Measurements from ENCODE around the gene TFG. TPM values are rescaled to one million over a fixed set of nuclear protein-coding genes. Genes with fewer than 3 reads are reported as not detected.

The TFG gene
- total and polyA plus RNA-seq, 11 donors = 54.9 to 115 (median 90.5) TPM

DNA sequence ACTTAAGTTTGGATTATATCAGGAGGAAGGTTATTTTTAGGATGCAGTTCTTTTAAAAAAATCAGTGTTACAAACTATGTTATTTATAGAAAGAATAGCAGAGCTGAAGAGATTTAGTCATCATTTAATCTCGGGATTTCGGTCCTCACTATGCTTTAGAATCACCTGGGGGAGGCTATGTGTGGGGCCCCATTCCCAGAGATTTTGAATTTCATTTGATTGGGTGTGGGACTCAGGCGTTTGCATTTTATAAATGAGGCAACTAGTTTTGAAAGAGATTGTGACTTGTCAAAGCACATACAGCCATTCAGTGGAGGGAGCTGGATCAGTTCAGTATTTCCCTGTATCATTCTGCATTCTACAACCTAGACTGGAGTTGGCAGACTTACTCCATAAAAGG, 36.8 kb downstream of the TFG start:
- Histone ChIP-seq H3K9me3 (no peaks in the 10 kb centered on the region), H3K4me3 (no peak overlapping the region), H3K27ac (peak overlapping the region in 4 of 12 donors; percentile 8 to 23 (median 23)), H3K4me1 (peaks cover 0 to 13% (median 0%) of the 10 kb centered on the region in 12 donors), H3K36me3 (peaks cover 2 to 100% (median 97%) of the 10 kb centered on the region in 9 donors), H3K27me3 (no peaks in the 10 kb centered on the region)
- ATAC-seq = peak in 2 of 4 donors; percentile 32 to 55
- TF ChIP-seq, protein P1, sequence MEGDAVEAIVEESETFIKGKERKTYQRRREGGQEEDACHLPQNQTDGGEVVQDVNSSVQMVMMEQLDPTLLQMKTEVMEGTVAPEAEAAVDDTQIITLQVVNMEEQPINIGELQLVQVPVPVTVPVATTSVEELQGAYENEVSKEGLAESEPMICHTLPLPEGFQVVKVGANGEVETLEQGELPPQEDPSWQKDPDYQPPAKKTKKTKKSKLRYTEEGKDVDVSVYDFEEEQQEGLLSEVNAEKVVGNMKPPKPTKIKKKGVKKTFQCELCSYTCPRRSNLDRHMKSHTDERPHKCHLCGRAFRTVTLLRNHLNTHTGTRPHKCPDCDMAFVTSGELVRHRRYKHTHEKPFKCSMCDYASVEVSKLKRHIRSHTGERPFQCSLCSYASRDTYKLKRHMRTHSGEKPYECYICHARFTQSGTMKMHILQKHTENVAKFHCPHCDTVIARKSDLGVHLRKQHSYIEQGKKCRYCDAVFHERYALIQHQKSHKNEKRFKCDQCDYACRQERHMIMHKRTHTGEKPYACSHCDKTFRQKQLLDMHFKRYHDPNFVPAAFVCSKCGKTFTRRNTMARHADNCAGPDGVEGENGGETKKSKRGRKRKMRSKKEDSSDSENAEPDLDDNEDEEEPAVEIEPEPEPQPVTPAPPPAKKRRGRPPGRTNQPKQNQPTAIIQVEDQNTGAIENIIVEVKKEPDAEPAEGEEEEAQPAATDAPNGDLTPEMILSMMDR (IDR thresholded peaks at IDR 0.05) = no peak
- no peak for TF ChIP-seq POLR2A (IDR thresholded peaks at IDR 0.05)
- no peak for DNase-seq
- intact Hi-C loops (cut with DNase I) = loop anchor here in 1 of 10 donors (10.0 kb wide), 1 partner anchor 639 kb away; no protein-coding TSS in a partner anchor
- 42 to 56% (median 52%) methylated on average over 3 of the region's 3 CpGs for WGBS, 4 donors

DNA sequence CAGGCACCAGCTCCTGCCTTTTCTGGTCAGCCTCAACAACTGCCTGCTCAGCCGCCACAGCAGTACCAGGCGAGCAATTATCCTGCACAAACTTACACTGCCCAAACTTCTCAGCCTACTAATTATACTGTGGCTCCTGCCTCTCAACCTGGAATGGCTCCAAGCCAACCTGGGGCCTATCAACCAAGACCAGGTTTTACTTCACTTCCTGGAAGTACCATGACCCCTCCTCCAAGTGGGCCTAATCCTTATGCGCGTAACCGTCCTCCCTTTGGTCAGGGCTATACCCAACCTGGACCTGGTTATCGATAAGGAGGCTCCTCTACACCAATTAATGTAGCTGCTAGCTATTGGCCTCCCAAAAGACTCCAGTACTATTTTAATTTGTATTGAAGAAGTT, 38.9 kb downstream of the TFG start:
- Histone ChIP-seq H3K4me1 (peaks cover 0 to 13% (median 0%) of the 10 kb centered on the region in 12 donors), H3K27ac (no peak overlapping the region)
- 96 to 98% (median 97%) methylated on average over 6 of the region's 6 CpGs for WGBS, 4 donors

GRCh38 chr3:100748967-100749366, 39.7 kb downstream of the TFG start:
- 43 to 68% (median 64%) methylated on average over 2 of the region's 2 CpGs for WGBS, 4 donors
- TF ChIP-seq, protein P1 (IDR thresholded peaks at IDR 0.05) = no peak
- no peak for TF ChIP-seq POLR2A (IDR thresholded peaks at IDR 0.05)

More for the DNA sequence above, 38.9 kb downstream of the TFG start:
- Histone ChIP-seq H3K36me3 (peaks cover 2 to 100% (median 97%) of the 10 kb centered on the region in 9 donors), H3K27me3 (no peaks in the 10 kb centered on the region), H3K9me3 (no peaks in the 10 kb centered on the region), H3K4me3 (no peak overlapping the region)
- intact Hi-C loops (cut with DNase I) = loop anchor here in 1 of 10 donors (10.0 kb wide), 1 partner anchor 637 kb away; no protein-coding TSS in a partner anchor
- no peak for TF ChIP-seq POLR2A (IDR thresholded peaks at IDR 0.05)
- TF ChIP-seq, protein P1 (IDR thresholded peaks at IDR 0.05) = no peak
- ATAC-seq = no peak
- DNase-seq = no peak

DNA sequence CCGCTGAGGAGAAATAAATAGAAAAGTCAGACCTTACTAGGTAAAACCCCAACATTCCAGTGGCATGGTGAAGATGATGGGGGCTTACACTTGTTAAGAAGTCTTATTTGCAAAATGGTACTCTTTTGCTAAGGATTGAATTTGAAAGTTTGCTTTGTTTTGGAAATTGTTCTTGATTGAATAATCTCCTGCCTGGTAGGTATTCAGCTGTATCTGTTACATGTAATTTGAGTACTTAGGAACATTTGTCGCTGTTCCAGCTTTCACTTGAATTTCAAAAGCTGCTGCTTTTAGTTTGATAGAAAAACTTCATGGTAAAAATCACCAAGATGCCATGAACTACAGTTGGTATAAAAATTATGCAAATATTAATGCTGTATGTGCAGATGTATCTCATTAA, 44.6 kb downstream of the TFG start:
- DNase-seq (no peak), ATAC-seq (no peak)
- intact Hi-C loops (cut with DNase I) = no loop called here
- TF ChIP-seq, protein P1 (IDR thresholded peaks at IDR 0.05) = no peak
- no peak for TF ChIP-seq POLR2A (IDR thresholded peaks at IDR 0.05)
- Histone ChIP-seq H3K27me3 (no peaks in the 10 kb centered on the region), H3K4me1 (peaks cover 0 to 31% (median 8%) of the 10 kb centered on the region in 12 donors), H3K9me3 (no peaks in the 10 kb centered on the region), H3K27ac (no peak overlapping the region), H3K36me3 (peaks cover 0 to 68% (median 50%) of the 10 kb centered on the region in 9 donors), H3K4me3 (no peak overlapping the region)
- WGBS, 4 donors = 72 to 88% (median 82%) methylated on average over 2 of the region's 2 CpGs

More at GRCh38 chr3:100748967-100749366, 39.7 kb downstream of the TFG start:
- H3K9me3 ChIP-seq = no peaks in the 10 kb centered on the region
- DNase-seq (no peak), ATAC-seq (no peak)
- H3K4me1 ChIP-seq = peaks cover 0 to 13% (median 0%) of the 10 kb centered on the region in 12 donors
- no peak overlapping the region for H3K4me3 ChIP-seq
- no peaks in the 10 kb centered on the region for H3K27me3 ChIP-seq
- peaks cover 2 to 100% (median 98%) of the 10 kb centered on the region in 9 donors for H3K36me3 ChIP-seq
- intact Hi-C loops (cut with DNase I) = loop anchor here in 1 of 10 donors (10.0 kb wide), 1 partner anchor 636 kb away; no protein-coding TSS in a partner anchor
- no peak overlapping the region for H3K27ac ChIP-seq
